SKM-1 treated with dmso at 0.1 percent for 144 hours (cell line): Measurements from ENCODE around the gene DAPK1.

ENCODE experiments used
- DNase-seq: peaks from one replicate; lab custom pipeline; 2025; ENCODE audit not compliant: unreplicated experiment; lab: John Stamatoyannopoulos, UW

Gene DAPK1

GRCh38 chr9:87564791-87565241 lies 67.1 kb downstream of the DAPK1 start:
- no peak for DNase-seq

GRCh38 chr9:87567001-87567400 lies 69.3 kb downstream of the DAPK1 start:
- no peak for DNase-seq

GRCh38 chr9:87567571-87567970 lies 69.9 kb downstream of the DAPK1 start:
- no peak for DNase-seq

GRCh38 chr9:87567983-87568382 lies 70.3 kb downstream of the DAPK1 start:
- no peak for DNase-seq

GRCh38 chr9:87568401-87568800 lies 70.7 kb downstream of the DAPK1 start:
- DNase-seq, result no peak

GRCh38 chr9:87569008-87569509 lies 71.4 kb downstream of the DAPK1 start:
- DNase-seq, result no peak

GRCh38 chr9:87569518-87569917 lies 71.9 kb downstream of the DAPK1 start:
- DNase-seq, result no peak

GRCh38 chr9:87570000-87570908 lies 72.6 kb downstream of the DAPK1 start:
- no peak for DNase-seq

GRCh38 chr9:87572719-87573118 lies 75.1 kb downstream of the DAPK1 start:
- DNase-seq, result no peak

- no peak for DNase-seq
Observed at GRCh38 chr9:87573841-87574342, 76.2 kb downstream of the DAPK1 start.

- DNase-seq, result no peak
Observed at GRCh38 chr9:87577746-87578145, 80.1 kb downstream of the DAPK1 start.

GRCh38 chr9:87578625-87579024 lies 81.0 kb downstream of the DAPK1 start:
- DNase-seq, result no peak

GRCh38 chr9:87579781-87580541 lies 82.3 kb downstream of the DAPK1 start:
- DNase-seq, result no peak

GRCh38 chr9:87580941-87581438 lies 83.3 kb downstream of the DAPK1 start:
- DNase-seq, result no peak

- DNase-seq, result no peak
Observed at GRCh38 chr9:87581513-87581912, 83.8 kb downstream of the DAPK1 start.

- DNase-seq, result no peak
Observed at GRCh38 chr9:87581949-87582637, 84.4 kb downstream of the DAPK1 start.

GRCh38 chr9:87584326-87584725 lies 86.7 kb downstream of the DAPK1 start:
- no peak for DNase-seq

GRCh38 chr9:87585123-87585855 lies 87.6 kb downstream of the DAPK1 start:
- no peak for DNase-seq

- DNase-seq, result no peak
Observed at GRCh38 chr9:87586731-87587355, 89.2 kb downstream of the DAPK1 start.

- peak; percentile 46 for DNase-seq
Observed at GRCh38 chr9:87587356-87587745, 89.7 kb downstream of the DAPK1 start.
